ENCODE data around the gene TRMT44.

TRMT44 gene

DNA sequence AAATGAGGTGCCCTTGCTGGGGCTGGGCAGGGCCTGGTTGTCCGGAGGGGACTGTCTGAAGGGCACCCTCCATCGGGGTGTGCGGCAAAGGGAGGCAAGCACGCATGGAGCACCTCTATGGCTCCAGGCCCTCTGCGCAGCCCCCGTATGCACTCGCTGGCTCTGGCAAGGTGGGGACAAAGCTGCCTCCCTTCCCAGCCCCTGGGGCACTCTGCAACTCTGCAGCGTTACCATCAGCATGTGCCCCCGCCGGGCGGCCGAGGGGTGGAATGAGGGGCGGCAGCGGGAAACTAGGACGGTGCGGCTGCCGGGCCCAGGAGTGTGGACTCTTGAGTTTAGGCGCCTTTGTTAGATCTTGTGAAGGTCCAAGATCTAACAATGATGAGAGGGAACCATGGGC is 26.4 kb downstream of the TRMT44 start:
- Histone ChIP-seq H3K27me3 (no peaks in the 10 kb centered on the region), H3K4me1 (ENCODE audit: control insufficient read depth in 1 of 2, insufficient read depth in 1 of 2, low read depth in 1 of 2, low read length in 1 of 2) (peaks cover 0 to 4% of the 10 kb centered on the region in 2 experiments), H3K27ac (no peak overlapping the region), H3K9me3 (no peaks in the 10 kb centered on the region), H3K4me3 (ENCODE audit: low read depth in 1 of 2, low read length in 1 of 2) (no peak overlapping the region), H3K36me3 (peaks cover 48% of the 10 kb centered on the region)
- TF ChIP-seq, protein P1, sequence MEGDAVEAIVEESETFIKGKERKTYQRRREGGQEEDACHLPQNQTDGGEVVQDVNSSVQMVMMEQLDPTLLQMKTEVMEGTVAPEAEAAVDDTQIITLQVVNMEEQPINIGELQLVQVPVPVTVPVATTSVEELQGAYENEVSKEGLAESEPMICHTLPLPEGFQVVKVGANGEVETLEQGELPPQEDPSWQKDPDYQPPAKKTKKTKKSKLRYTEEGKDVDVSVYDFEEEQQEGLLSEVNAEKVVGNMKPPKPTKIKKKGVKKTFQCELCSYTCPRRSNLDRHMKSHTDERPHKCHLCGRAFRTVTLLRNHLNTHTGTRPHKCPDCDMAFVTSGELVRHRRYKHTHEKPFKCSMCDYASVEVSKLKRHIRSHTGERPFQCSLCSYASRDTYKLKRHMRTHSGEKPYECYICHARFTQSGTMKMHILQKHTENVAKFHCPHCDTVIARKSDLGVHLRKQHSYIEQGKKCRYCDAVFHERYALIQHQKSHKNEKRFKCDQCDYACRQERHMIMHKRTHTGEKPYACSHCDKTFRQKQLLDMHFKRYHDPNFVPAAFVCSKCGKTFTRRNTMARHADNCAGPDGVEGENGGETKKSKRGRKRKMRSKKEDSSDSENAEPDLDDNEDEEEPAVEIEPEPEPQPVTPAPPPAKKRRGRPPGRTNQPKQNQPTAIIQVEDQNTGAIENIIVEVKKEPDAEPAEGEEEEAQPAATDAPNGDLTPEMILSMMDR (IDR thresholded peaks at IDR 0.05): no peak

DNA sequence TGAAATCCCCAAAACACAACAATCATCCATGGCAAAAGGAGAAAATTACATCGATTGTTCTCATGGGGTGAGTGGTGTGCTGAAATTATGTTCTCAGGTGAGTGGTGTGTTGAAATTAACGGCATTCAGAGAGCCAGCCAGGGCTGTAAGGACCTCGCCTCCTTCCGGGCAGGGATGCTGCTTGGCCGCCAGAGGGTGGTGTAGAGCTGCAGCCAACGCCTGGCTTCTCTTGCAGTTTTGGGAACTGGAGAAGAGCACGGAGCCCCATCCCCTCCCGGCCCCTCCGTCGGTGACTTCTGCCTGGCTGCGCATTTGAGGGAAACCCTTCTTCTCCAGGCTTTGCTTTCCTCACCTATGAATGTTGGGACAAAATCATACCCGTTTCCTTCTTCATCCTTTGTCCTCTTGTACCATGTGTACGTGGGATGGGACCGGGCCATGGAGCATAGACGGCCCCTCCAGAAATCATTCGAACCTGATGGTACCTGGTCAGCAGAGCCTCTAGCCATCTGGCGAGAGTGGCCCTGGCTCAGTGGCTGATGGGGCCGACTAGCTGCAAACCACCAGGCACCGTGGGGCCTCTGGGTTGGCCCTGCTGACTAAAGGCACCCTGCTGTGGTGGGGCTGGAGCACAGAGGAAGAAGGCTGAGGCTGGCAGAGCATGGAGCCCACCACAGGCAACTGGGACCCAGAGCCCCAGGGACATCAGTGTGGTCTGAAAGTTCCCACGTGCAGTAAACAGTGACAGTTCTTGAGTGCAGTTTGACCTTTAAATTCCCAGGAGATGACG is 28.4 kb downstream of the TRMT44 start:
- Histone ChIP-seq H3K4me3 (ENCODE audit: low read depth in 1 of 2, low read length in 1 of 2) (no peak overlapping the region), H3K27me3 (no peaks in the 10 kb centered on the region), H3K4me1 (ENCODE audit: control insufficient read depth in 1 of 2, insufficient read depth in 1 of 2, low read depth in 1 of 2, low read length in 1 of 2) (peaks cover 8 to 10% of the 10 kb centered on the region in 2 experiments), H3K9me3 (no peaks in the 10 kb centered on the region), H3K27ac (no peak overlapping the region), H3K36me3 (peaks cover 42% of the 10 kb centered on the region)
- TF ChIP-seq, protein P1 (IDR thresholded peaks at IDR 0.05): peak; percentile 67

DNA sequence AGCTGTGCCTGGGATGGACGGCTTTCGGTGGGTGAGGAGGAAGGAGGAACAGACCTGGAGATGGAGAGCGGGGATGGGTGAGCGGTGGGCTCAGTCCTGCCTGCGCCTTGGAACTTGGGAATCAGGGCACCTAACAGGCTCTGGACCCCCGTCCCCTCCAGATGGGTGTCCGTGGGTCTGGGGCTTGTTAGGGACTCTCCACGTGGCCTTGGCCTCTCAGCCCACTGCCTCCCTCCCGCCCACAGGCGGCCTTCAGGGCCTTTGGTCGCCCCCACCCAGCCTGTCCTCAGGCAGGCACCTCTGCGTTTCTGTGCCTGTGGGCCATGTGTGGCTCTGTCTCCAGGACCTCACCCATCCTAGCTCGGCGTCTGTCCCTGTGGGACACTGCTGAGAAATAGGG is 29.0 kb downstream of the TRMT44 start:
- Histone ChIP-seq H3K4me1 (ENCODE audit: control insufficient read depth in 1 of 2, insufficient read depth in 1 of 2, low read depth in 1 of 2, low read length in 1 of 2) (peaks cover 8 to 10% of the 10 kb centered on the region in 2 experiments), H3K9me3 (no peaks in the 10 kb centered on the region), H3K36me3 (peaks cover 39% of the 10 kb centered on the region), H3K27me3 (no peaks in the 10 kb centered on the region), H3K27ac (no peak overlapping the region), H3K4me3 (ENCODE audit: low read depth in 1 of 2, low read length in 1 of 2) (no peak overlapping the region)
- TF ChIP-seq, protein P1 (IDR thresholded peaks at IDR 0.05): no peak

DNA sequence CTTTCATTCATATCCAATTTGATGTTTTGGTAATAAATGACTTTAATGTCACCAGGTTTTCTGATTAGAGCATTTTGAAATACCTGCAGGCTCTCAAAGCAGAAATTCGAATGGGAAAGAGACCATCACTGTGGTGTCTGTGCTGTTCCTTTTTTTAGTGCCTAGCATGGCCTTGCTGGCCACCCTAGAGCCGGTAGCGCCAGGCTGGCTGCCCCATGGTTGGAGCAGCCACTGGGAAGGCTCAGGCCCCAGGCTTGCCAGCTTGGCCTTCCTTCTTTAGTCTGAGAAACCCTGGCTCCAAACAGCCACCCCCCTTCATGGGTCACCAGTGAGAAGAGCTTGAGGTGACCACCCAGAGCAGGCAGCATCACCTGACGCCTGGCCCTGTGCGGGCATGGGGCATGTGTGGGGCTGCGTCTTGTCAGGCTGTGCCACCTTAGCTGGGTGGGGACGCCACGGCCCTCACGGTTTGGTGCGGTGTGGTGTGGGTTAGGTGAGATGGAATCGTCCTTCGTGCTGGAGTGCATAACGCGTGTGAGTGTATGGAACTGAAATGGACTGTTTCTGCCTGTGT is 30.0 kb downstream of the TRMT44 start:
- Histone ChIP-seq H3K4me3 (ENCODE audit: low read depth in 1 of 2, low read length in 1 of 2) (no peak overlapping the region), H3K27me3 (no peaks in the 10 kb centered on the region), H3K9me3 (no peaks in the 10 kb centered on the region), H3K27ac (no peak overlapping the region), H3K4me1 (ENCODE audit: control insufficient read depth in 1 of 2, insufficient read depth in 1 of 2, low read depth in 1 of 2, low read length in 1 of 2) (peaks cover 8 to 10% of the 10 kb centered on the region in 2 experiments), H3K36me3 (peaks cover 44% of the 10 kb centered on the region)
- TF ChIP-seq, protein P1 (IDR thresholded peaks at IDR 0.05): no peak

DNA sequence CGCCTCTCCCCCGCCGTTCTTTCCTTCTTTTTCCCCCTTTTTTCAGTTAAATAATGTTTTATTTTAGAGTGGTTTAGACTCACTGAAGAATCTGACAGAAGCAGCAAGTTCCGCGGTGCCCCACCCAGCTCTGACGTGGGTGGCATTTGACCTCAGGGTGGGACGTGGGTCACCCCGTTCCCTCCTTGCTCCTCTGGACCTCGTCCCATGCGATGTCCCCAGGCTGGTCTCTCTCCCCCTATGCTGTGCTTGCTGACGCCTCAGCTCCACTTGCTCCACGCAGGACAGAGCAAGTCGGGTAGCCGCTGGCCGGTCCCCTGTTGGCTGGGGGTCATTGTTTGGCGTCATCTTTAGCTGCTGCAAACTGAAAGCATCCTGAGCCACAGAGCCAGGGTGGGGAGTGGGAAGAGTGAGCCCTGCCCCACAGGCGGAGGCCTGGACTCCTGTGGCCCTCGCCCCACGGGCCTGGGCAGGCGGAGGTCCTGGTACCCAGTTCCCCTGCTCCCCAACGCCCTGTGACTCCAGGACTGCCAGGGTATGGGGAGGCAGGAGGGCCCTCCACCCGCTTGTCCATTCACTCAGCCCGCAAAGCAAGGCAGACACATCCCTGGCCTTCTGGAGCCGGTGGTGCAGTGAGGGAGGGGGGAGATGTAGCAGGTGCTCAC is 30.8 kb downstream of the TRMT44 start:
- Histone ChIP-seq H3K4me1 (ENCODE audit: control insufficient read depth in 1 of 2, insufficient read depth in 1 of 2, low read depth in 1 of 2, low read length in 1 of 2) (peaks cover 8 to 10% of the 10 kb centered on the region in 2 experiments), H3K27ac (no peak overlapping the region), H3K36me3 (peaks cover 44% of the 10 kb centered on the region), H3K9me3 (no peaks in the 10 kb centered on the region), H3K4me3 (ENCODE audit: low read depth in 1 of 2, low read length in 1 of 2) (no peak overlapping the region), H3K27me3 (no peaks in the 10 kb centered on the region)
- TF ChIP-seq, protein P1 (IDR thresholded peaks at IDR 0.05): no peak
